HG03097 (cell line): ENCODE measurements around the gene OR4N5.

ENCODE experiments used
- ATAC-seq: cut with Tn5 transposase; IDR thresholded peaks from one replicate; pipeline ENCODE4 v1.9.1; 2021; ENCODE audit not compliant: unreplicated experiment, low FRiP score

The OR4N5 gene

GRCh38 chr14:20194101-20194500 is 55.5 kb downstream of the OR4N5 start:
- no peak for ATAC-seq
